ENCODE data around the gene MEGF11.

The MEGF11 gene

DNA sequence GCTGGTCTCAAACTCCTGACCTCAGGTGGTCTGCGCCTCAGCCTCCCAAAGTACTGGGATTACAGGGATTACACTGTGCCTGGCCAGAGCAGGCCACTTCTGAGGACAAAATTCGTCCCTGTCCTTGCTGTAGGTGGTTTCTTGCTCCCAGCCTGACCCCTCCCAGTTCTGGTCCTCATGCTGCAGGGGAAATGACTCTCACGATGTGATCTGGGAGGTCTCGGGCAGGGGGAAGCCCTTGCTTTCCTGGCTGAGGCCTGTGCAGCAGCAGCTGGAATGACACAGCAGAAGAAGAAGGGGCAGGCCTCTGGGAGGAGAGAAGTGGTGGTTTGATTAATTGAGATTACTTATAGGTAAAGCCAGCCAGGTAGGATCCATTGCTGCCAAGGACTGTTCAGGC is 39.3 kb downstream of the MEGF11 start:
- DNase-seq, result no peak

DNA sequence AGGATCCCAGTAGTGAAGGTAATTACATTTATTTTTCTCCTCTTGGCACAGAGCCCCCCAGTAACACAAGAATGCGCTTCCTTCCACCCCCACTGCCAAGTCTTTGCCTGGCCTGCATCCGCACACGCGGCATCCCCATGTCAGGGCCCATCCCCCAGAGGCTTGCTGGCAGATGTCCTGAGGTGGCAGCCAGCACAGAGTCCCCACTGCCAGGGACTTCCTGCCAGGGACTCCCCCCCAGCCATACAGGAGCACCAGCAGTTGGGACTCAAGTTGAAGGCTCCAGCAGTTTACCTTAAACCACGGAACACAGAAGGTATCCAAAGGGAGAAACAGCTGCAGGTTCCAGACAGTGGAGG is 41.0 kb downstream of the MEGF11 start:
- DNase-seq, result no peak

GRCh38 chr15:66211670-66212562 is 41.6 kb downstream of the MEGF11 start:
- no peak for DNase-seq

- DNase-seq, result no peak
These were observed 42.9 kb downstream of the MEGF11 start for GRCh38 chr15:66210684-66211083.

GRCh38 chr15:66198757-66199156 is 54.8 kb downstream of the MEGF11 start:
- DNase-seq, result no peak

- DNase-seq, result no peak
These were observed 56.9 kb downstream of the MEGF11 start for GRCh38 chr15:66196602-66197001.

DNA sequence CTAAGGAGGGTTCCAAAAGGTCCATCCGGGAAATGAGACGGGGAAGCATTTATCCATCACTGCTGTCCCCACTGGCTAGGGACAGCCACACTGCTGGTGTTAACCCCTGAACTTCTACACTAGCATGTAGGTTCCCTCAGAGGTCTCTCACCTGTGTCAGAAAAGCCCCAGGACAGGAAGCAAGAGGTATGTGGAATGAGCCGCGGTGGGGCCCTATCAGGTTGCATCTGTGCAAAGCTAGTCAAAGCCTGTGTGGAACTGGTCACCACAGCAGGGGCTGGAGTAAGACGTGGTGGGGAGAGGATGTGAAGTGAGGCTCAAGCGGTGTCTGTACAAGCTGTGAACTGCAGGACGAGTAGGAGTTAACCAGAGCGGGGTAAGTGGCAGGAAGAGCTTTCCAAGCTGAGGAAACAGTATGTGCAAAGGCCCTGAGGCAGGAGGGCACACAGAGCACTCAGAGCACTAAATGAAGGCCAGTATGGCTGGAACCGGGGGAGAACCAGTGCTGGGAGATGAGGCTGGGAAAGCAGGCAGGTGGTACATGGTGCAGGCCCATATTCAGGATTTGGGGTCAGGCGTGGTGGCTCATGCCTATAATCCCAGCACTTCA is 57.8 kb downstream of the MEGF11 start:
- no peak for DNase-seq

DNA sequence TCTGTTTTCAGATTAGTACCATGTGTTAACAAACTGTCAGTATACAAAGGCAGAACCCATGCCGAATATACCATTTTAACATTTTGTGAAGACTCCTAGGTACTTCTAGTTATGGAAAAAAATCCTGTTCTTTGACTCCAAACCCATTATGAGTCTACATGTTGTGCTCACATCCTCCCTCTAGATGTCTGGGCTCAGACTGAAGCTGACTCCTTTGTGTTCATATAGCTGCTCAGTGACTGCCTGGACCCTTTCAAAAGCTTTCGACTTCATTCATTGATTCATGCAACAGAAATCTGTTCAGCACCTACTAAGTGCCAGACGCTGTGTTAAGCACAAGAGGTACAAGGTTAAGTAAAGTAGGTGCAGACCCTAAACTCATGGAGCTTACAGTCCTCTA is 60.5 kb downstream of the MEGF11 start:
- no peak for DNase-seq

GRCh38 chr15:66190746-66191145 is 62.8 kb downstream of the MEGF11 start:
- DNase-seq, result no peak

DNA sequence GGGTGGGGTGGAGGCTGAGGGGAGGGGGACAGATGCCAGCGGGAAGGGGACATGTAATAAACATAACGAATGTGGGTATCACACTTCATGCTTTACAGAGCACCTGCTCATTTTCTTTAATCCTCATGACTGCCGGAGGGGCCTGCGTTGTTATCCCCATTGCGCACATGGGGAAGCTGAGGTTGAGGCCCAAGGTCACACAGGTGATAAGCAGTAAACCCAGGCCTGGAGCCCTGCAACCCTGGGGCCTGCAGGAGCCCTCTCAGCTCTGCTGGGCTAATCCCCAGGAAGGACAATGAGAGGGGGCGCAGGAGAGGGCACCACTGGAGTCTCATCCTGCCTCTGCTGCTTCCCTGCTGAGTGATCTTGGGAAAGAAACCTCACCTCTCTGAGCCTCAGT is 64.3 kb downstream of the MEGF11 start:
- no peak for DNase-seq

GRCh38 chr15:66188464-66188863 is 65.1 kb downstream of the MEGF11 start:
- peak; percentile 28 for DNase-seq

GRCh38 chr15:66187271-66187670 is 66.3 kb downstream of the MEGF11 start:
- DNase-seq, result no peak

DNA sequence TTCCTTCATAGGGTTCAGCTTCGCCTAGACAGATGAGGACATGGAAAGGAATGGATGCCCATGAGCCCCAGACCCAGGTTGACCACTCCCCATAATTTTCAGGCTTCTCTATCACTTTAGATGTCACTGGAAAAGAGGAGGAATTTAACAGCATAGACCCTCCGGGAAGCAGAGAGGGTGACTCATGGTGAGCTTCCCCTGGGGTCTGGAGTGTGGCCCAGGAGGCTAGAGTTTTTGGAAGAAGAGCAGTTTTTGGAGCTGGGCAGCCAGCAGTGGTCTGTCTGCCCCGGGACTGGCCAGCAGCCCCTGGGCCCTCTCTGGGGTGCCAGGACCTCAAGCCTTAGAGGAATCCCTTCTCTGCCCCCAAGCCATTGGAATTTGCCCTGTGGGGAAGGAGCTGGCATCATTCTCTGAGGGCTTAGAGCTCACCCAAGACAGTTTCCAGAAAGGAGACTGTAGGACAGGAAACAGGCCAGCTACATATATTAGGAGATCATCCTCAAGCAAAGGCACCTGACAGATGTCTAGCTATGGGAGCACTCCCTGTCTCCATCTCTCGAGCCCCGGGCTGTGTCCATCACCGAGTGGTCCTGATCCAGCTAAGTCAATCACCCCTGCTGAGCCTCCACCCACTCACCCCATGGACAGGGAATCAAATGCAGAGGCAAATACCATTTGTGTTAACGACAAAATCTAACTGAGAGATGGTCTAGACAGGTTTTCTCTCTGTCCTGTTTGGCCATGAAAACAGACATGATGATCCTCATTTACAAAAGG is 67.3 kb downstream of the MEGF11 start:
- DNase-seq, result no peak

- no peak for DNase-seq
These were observed 68.4 kb downstream of the MEGF11 start for GRCh38 chr15:66184936-66185790.

DNA sequence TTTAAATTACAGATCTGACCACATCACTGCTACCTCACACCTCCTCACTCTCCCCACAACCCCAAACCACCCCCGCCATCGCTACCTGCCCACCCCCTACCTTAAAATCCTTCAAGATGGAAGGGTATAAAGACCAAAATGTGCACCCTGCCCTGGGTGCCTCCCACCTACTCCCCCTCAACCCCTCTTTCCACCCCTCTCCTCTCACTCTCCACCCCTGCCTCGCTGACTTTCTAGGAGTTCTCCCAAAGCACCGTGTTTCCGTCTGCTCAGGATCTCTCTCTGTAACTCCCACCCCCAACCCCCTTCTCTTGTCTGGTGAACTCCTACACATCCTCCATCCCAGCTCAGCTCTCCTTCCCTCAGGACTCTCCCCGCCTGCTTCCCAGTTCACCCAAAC is 69.1 kb downstream of the MEGF11 start:
- DNase-seq, result no peak

DNA sequence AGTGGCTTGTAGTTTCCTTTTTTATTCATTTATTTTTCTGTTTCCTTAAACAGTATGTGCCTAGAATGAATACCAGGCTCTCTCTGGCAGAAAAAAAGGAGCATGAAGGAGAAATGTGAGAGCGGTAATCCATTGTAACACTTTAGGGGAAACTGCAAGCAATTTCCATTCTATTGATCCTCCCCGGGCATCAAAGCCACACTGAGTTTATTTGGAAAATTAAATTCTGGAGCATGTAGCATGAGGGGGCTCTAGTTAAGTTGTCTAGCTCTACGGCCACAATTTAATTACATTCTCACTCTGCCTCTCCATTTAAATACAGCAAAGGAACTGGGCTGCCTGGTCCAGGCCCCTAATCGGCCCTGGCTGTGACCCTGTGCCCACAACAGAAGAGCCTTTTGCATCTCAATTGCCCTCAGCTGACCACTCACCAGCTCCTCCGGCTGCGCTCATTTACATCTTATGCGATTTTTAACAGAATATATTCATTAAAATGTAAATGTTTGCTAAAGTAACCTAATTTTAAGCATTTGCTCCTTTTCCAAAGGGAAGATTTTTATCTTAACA is 72.9 kb downstream of the MEGF11 start:
- DNase-seq, result no peak

- no peak for DNase-seq
These were observed 75.0 kb downstream of the MEGF11 start for GRCh38 chr15:66178531-66178910.

DNA sequence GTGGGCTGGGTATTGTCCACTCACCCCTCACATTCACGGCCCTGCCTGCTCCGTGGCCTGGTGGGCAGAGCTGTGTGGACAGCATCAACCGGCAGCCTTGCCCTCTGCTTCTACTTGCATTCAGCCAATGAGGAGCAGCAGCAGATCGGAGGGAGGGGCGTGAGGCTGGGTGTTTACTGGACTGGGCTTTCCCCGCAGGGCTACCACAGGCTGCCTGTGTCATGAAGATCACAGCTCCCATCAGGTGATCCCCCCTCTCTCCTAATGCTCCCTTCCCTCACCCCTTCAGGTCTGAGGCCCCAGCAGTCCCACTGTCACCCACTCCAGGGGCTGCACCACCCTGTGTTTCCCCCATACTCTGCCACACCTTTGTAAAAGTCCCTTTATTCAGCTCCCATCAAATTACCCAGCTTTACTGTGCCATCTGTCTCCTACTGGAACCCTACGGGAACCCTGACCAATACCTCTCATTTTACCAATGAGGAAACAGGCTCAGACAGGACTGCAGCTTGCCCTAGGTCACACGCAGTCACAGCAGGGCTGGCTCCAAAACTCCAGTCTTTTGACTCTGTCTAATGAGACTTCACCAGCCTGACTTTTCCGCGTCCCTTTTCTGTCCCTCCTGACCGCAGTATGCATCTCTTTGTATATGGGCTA is 81.1 kb downstream of the MEGF11 start:
- DNase-seq, result no peak

DNA sequence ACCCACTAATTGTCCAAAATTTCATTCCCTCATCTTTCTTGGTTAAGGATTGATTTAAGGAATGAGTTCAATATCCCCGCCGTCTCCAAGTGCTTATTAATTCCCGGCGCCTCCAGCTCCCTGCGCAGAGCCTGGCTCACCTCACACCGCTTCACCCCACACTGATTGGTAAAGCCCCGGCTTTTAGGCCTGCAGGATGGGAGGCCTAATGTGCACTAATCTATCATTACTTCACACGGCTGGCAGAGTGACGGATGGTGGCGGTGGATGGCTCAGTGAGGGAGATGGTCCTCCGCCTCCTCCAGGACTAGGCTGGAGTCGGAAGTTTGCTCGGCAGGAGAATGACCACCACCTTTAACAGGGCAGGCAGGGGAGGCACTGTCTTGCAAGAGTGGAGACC is 81.7 kb downstream of the MEGF11 start:
- no peak for DNase-seq

GRCh38 chr15:66170716-66171115 is 82.8 kb downstream of the MEGF11 start:
- no peak for DNase-seq

DNA sequence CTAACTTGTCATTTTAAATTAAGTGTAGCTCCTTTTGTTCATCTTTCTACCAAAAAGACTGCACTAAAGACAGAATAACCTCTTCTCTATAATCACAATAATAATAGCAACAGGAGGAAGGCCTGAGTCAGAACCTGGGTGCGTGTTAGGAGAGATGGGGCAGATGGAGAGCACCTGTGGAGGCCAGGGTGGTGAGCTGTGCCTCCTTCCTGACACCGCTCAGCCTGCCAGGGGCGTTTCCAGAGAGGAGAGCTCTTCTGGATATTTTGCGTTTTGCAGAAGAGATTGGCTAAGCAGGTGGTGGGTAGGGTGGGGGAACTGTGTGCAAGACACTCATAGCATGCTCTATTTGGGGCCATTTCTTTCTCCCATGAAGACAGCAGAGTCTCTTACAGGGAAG is 83.5 kb downstream of the MEGF11 start:
- no peak for DNase-seq

- no peak for DNase-seq
These were observed 83.9 kb downstream of the MEGF11 start for GRCh38 chr15:66169625-66170024.

Data from DMS153 (cell line).